NCI-H2107 treated with DMSO at 0.1 percent for 48 hours (cell line): ENCODE data around the gene RHEB.

Experiments
- DNase-seq: peaks from one replicate; lab custom pipeline; 2025; ENCODE audit not compliant: unreplicated experiment; lab: John Stamatoyannopoulos, UW

RHEB gene

GRCh38 chr7:151477867-151478266 lies 41.8 kb downstream of the RHEB start:
- DNase-seq, result no peak

DNA sequence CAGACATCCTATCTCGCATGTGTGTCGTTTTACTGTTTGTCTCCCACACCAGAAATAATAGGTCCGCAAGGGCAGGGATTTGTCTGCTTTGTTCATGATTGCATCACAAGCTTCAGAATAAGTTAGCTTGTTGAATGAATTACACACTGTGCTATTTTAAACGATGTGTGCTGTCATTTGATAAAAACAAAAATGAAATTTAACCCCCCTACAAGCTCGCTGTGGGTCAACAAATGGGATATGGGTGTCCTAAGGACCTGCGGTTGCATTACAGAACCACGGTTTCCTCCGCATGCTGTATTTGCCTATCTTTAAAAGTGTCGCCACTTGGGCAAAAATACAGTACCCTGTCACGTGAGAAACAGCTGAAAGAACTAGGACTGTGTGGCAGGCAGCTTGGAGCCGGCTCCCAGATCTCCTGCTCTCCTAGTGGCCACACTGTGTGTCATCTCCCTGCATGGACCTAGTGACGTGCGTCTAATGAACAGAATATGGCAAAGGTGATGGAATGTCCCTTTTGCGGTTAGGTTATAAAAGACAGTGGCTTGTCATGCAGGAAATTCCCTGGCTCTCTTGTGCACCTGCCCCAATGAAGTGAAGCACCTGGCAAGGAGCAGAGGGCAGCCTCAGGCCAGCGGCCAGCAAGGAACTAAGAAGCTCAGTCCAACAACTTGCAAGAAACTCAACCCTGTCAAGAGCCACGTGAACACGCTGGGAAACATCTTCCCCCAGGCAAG lies 46.9 kb downstream of the RHEB start:
- DNase-seq, result no peak

DNA sequence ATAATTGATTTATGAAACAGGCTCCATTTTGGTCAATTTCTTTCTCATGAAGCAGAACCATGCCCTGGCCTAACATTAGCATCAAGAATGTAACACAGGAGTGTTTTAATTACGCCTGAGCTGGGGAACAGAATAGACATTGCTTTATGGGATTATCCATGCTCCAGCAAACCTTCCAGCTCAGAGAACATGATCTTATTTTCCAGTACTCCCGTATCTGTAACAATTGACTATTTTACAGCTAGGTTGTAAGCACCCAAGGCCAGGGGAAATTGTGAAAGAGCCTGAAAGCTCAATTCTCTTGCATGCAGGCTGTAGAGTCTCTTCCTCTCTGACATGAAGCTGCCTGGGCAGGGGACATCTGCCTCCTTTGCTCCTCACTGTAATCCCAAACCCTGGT lies 49.0 kb downstream of the RHEB start:
- no peak for DNase-seq

GRCh38 chr7:151469281-151469680 lies 50.4 kb downstream of the RHEB start:
- no peak for DNase-seq

DNA sequence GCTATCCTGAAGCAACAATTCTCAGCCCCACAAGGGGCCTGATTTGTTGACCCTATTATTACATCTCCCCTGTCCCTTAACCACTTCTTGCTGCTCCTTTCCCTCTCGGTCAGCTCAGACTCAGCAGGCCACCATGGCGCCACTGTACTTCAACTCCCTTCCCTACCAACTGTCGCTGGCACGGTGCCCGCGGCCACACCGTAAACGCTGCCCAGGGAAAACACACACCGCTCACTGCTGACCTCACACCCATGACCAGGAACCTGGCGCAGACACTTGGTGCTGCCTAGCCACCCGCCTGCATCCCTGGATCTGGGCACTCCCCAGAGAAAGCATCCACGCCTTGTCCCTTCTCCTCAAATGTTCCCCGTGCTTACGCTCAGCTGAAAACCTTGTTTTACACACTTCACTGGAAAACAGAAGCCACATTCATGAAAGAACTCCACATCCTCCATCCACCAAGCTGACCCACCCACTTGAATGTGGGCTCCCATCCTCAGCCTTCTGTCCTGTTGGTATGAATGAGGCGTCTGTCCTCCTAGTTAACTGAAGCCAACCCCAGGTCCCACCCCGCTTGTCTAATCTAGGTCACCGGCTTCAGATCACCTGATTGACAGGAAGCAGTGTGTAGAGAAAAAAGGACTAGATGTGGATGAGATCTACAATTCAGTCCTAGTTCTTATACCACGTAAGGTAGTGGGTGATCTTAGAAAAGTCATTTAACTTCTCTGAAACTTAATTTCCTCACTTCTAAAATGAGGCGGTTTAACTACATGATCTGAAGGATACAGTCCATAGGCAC lies 51.3 kb downstream of the RHEB start:
- no peak for DNase-seq

DNA sequence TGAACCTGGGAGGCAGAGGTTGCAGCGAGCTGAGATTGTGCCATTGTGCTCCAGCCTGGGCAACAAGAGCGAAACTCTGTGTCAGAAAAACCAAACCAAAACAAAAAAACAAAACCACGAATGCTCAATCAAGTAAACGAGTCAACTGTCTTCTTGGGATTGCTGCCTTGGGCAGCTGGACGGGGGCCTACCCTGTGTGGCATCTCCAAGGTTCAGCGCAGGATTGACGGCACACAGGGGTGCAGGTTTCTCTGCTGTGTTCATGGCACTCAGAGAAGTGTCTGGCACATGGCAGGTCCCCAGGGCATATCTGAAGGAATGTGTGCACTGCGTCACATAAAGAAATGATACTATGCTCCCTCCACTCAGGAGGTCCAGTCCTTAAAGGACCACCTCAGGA lies 54.5 kb downstream of the RHEB start:
- no peak for DNase-seq

DNA sequence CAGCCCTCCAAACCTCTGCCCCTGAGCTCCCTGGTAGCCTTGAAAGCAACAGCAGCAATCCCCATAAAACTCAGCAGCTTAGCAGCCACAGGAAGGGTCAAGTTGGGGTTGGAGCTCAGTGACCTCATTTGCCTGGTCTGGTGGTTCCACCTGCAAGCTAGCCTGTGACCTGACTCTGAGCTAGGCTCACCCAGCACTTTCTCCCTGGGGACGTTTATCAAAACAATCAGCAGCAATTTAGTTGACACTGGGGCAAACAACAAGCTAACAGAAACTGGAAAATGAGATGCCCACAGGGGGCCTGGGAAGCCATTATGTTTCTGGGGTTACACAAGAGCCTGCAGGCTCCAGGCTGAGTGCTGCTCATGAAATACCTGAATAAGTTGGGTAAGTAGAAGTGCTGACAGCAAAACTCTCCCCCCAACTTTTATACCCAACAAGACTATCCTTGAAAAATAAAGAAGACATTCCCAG lies 57.4 kb downstream of the RHEB start:
- DNase-seq, result no peak

GRCh38 chr7:151461942-151462230 lies 57.8 kb downstream of the RHEB start:
- DNase-seq, result no peak

- no peak for DNase-seq
These were observed 58.4 kb downstream of the RHEB start for GRCh38 chr7:151461096-151461941.

GRCh38 chr7:151460474-151460855 lies 59.2 kb downstream of the RHEB start:
- no peak for DNase-seq

GRCh38 chr7:151459726-151460473 lies 59.8 kb downstream of the RHEB start:
- DNase-seq, result peak; percentile 30

DNA sequence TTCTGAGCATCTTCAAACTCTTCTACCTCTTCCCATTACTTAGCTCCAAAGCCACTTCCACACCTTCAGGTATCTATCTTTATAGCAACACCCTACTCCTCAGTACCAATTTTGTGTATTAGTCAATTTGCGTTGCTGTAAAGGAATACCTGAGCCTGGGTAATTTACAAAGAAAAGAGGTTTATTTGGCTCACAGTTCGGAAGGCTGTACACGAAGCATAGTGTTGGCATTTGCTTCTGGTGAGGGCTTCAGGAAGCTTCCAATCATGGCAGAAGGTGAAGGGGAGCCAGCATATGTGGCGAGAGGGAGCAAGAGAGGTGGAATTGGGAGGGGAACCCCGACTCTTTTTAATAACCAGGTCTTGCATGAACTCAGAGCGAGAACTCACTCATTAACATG lies 62.2 kb downstream of the RHEB start:
- DNase-seq, result no peak

DNA sequence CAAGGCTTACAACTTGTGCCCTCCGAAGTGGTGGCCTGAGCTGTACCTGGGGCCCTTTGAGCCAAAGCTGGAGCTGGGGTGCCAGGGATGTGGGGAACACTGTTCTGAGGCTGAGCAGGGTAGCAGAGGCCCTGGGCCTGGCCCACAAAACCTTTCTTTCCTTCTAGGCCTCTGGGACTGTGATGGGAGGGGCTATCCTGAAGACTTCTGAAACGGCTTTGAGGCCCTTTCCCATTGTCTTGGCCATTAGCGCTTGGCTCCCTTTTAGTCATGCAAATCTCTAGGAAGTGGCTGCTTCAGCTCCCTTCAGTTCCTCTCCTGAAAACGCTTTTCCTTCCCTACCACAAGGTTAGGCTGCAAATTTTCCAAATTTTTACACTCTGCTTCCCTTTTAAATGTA lies 62.9 kb downstream of the RHEB start:
- DNase-seq, result no peak

- DNase-seq, result no peak
These were observed 63.4 kb downstream of the RHEB start for GRCh38 chr7:151456276-151456675.

- DNase-seq, result no peak
These were observed 64.0 kb downstream of the RHEB start for GRCh38 chr7:151455690-151456089.

DNA sequence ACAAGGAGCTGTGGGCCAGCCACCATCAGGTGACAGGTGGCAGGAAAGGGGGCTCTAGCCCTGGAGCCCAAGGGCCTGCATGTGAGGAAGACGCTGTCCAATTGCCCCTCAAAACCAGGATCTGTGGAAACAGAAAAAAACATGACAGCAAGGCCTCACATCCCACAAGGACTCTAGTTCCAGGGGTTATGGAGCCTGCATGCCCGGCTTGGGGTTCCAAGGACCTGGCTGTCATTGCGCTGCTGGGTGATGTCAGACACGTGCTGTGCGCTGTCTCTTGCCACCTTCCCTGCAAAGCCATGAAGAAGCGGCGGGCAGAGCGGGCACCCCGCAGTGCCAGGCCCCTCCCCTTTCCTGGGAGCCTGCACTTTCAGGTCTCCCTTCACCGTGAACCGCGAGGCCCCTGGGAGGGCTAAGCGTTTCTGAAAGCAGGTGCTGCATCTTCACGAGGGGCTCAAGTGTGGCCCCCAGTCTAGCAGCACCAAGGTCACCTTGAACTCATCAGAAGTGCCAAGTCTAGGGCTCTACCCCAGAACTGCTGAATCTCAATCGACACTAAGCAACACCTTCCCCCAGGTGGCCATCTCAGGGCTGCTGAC lies 64.7 kb downstream of the RHEB start:
- DNase-seq, result no peak

- DNase-seq, result no peak
These were observed 65.4 kb downstream of the RHEB start for GRCh38 chr7:151454305-151454704.

DNA sequence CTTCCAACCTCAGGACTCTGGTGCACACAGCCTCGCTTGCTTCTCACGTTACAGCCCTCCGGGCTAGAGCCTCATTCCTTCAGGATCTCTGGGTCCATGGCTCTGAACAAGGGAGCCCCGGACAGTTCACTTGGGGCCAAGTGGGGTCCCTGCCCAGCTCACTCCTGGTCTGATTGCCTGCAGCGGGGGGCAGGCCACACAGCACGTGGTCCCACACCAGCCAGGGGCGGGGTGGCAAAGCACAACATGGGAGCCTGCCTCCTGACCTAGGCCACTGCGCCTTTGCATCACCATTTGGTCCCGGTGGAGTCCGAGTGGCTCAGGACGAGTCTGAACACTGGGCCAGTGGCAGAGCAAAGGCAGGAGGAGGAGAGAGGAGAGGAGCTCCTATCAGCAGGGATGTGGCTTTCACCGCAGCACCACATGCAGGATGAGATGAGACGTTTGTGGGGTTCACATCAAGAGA lies 66.3 kb downstream of the RHEB start:
- DNase-seq, result no peak

GRCh38 chr7:151452680-151453325 lies 66.9 kb downstream of the RHEB start:
- DNase-seq, result no peak
